CD4-positive, CD25-positive, alpha-beta regulatory T cell (primary cell): ENCODE measurements around the gene FGF8. TPM values are rescaled to one million over a fixed set of nuclear protein-coding genes. Genes with fewer than 3 reads are reported as not detected.

Experiments
- ATAC-seq, 2 donors: fragments of 150-1000 bp; cut with Tn5 transposase; one replicate each; pipeline ENCODE4 v1.10.0; 2021; ENCODE audit warnings: low read depth in 2 of 2, moderate number of reproducible peaks in 2 of 2, moderate library complexity in 1 of 2
- DNase-seq, 3 donors: peaks; one replicate each; pipeline versions ENCODE4 v3.0.0 to v3.0.0-alpha.2; 2012 to 2022; ENCODE audit warnings: mixed read lengths in 1 of 3
- H3K27ac ChIP-seq: one replicate; pipeline ENCODE4 v1.7.0; 2013; ENCODE audit warnings: mild to moderate bottlenecking, low read length; ENCODE audit not compliant: insufficient read depth, poor library complexity, severe bottlenecking
- H3K27me3 ChIP-seq: one replicate; pipeline ENCODE4 v1.7.0; 2013; ENCODE audit warnings: low read length; ENCODE audit not compliant: control insufficient read depth, insufficient read depth
- H3K36me3 ChIP-seq: one replicate; pipeline ENCODE4 v1.7.0; 2013; ENCODE audit warnings: mild to moderate bottlenecking, low read length, moderate library complexity; ENCODE audit not compliant: control insufficient read depth, insufficient read depth
- H3K4me1 ChIP-seq: 2 replicates; pipeline ENCODE4 v1.7.0; 2013; ENCODE audit warnings: mild to moderate bottlenecking, low read length; ENCODE audit not compliant: insufficient read depth, control insufficient read depth, poor library complexity, severe bottlenecking
- H3K4me3 ChIP-seq: one replicate; pipeline ENCODE4 v1.7.0; 2013; ENCODE audit warnings: low read depth, mild to moderate bottlenecking, low read length, moderate library complexity
- H3K9me3 ChIP-seq, 2 experiments: 1 replicate in 1 of 2; 2 replicates in 1 of 2; pipeline ENCODE4 v1.7.0; 2013; ENCODE audit warnings: low read length in 2 of 2, mild to moderate bottlenecking in 1 of 2, moderate library complexity in 1 of 2; ENCODE audit not compliant: control insufficient read depth in 2 of 2
- H3K27ac Mint-ChIP-seq, 3 donors: one replicate each; pipeline ENCODE4 v1.8.0; 2020 to 2022; ENCODE audit warnings: mild to moderate bottlenecking in 3 of 3, mixed read lengths in 3 of 3, moderate library complexity in 2 of 3
- H3K27me3 Mint-ChIP-seq: one replicate; pipeline ENCODE4 v1.8.0; 2022; ENCODE audit warnings: mild to moderate bottlenecking, mixed read lengths
- H3K36me3 Mint-ChIP-seq: one replicate; pipeline ENCODE4 v1.8.0; 2020; ENCODE audit warnings: mixed read lengths
- H3K4me1 Mint-ChIP-seq, 4 donors: one replicate each; pipeline ENCODE4 v1.8.0; 2020 to 2022; ENCODE audit warnings: mixed read lengths in 4 of 4, mild to moderate bottlenecking in 1 of 4
- H3K4me3 Mint-ChIP-seq, 4 donors: one replicate each; pipeline ENCODE4 v1.8.0; 2020 to 2022; ENCODE audit warnings: mild to moderate bottlenecking in 4 of 4, mixed read lengths in 4 of 4, moderate library complexity in 3 of 4
- H3K9me3 Mint-ChIP-seq, 7 donors: one replicate each; pipeline ENCODE4 v1.8.0; 2020 to 2022; ENCODE audit warnings: mixed read lengths in 7 of 7, mild to moderate bottlenecking in 3 of 7, moderate library complexity in 2 of 7
- polyA plus RNA-seq, 4 donors: library from polyadenylated mRNA; unstranded; fragments of 300-500 nt; fragmentation: Illumina TruSeq; gene quantifications; one replicate each; pipeline ENCODE4 v1.2.3, GENCODE V29; 2021
- total RNA-seq: library from RNA; stranded (reverse); gene quantifications from one replicate; pipeline ENCODE4 v1.2.3, GENCODE V29; 2022

Gene FGF8
- total and polyA plus RNA-seq, 5 donors from 2014 or later, result not detected

GRCh38 chr10:101777619-101778145, 1.8 kb upstream of the FGF8 start:
- H3K27me3 Mint-ChIP-seq, result peaks cover 58% of the 10 kb centered on the region
- H3K9me3 Mint-ChIP-seq, result no peaks in the 10 kb centered on the region
- Histone ChIP-seq H3K9me3 (no peaks in the 10 kb centered on the region), H3K27ac (no peak overlapping the region), H3K4me3 (no peak overlapping the region), H3K36me3 (no peaks in the 10 kb centered on the region), H3K4me1 (peaks cover 59% of the 10 kb centered on the region), H3K27me3 (peaks cover 14% of the 10 kb centered on the region)
- no peaks in the 10 kb centered on the region for H3K36me3 Mint-ChIP-seq
- peaks cover 0 to 66% (median 23%) of the 10 kb centered on the region in 4 donors for H3K4me1 Mint-ChIP-seq
- H3K27ac Mint-ChIP-seq, result no peak overlapping the region
- no peak for DNase-seq
- ATAC-seq, result no peak
- peak overlapping the region; percentile 16 to 64 (median 50) for H3K4me3 Mint-ChIP-seq

DNA sequence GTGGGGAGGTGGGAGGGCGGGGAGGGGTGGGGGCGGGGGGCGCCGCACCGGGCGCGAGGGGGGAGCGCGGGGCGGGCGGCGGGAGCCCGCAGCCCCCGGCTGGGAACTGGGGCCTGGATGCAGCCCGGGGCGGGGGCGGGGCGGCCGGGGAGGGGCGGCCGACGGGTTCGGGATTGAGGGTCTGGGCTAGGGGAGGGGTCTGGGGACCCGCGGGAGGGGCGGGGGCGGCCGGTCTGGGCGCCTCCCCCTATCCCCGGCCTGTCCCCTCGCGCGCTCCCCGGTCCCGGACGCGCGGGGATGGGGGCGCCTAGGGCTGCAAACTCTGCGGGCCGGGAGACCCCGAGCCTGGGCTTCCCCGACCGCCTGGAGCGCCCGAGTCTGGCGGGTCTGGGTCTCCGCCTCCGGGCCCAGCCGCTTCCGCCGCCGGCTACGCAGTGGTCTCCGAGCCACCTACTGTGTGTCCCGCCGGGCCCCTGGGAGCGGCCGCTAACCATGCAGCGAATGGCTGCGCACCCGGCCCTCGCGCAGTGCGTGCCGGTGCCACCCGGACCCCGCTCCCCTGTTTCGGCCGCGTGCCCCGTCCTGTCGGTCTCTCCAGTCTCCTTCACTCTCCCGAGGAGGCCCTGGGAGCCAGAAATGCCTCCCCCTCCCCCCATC, 375 bp upstream of the FGF8 start:
- H3K9me3 ChIP-seq, result no peaks in the 10 kb centered on the region
- H3K36me3 ChIP-seq, result no peaks in the 10 kb centered on the region
- H3K36me3 Mint-ChIP-seq, result no peaks in the 10 kb centered on the region
- ATAC-seq, result no peak
- no peak for DNase-seq
- H3K4me3 Mint-ChIP-seq, result peak overlapping the region in 1 of 4 donors; percentile 70
- peaks cover 0 to 54% (median 18%) of the 10 kb centered on the region in 4 donors for H3K4me1 Mint-ChIP-seq
- no peak overlapping the region for H3K27ac ChIP-seq
- H3K27me3 Mint-ChIP-seq, result peaks cover 69% of the 10 kb centered on the region
- no peaks in the 10 kb centered on the region for H3K9me3 Mint-ChIP-seq
- no peak overlapping the region for H3K4me3 ChIP-seq
- peaks cover 45% of the 10 kb centered on the region for H3K4me1 ChIP-seq
- H3K27ac Mint-ChIP-seq, result no peak overlapping the region
- peaks cover 21% of the 10 kb centered on the region for H3K27me3 ChIP-seq

DNA sequence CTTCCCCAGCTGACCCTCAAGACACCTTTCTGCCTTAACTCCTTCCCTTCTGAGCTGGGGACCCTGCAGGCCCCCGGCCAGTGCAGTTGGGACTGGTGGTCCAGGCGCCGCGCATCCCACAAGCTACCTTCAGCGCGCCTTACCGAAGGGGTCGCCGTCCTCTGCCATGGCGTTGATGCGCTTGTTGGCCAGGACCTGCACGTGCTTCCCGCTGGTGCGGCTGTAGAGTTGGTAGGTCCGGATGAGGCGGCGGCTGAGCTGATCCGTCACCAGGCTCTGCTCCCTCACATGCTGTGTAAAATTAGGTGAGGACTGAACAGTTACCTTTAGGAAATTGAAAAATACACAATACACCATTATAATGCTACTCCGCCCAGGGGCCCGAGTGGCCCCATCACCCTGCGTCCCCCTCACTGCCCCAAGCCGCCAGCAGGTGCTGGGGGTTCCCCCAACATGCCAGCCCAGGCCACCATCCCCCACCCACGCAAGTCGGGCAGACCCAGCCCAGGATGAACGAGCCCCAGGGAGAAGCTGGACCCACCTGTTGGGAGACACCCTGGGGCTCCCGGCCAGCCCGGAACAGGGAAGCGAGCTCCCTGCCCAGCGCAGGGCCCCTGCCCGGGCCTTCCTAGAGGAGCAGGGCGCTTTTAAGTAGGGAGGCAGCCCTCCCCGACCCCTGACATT, 1.2 kb downstream of the FGF8 start:
- Mint-ChIP-seq H3K27me3 (peaks cover 71% of the 10 kb centered on the region), H3K27ac (no peak overlapping the region), H3K4me3 (peak overlapping the region in 2 of 4 donors; percentile 47 to 66), H3K9me3 (no peaks in the 10 kb centered on the region), H3K36me3 (no peaks in the 10 kb centered on the region), H3K4me1 (peaks cover 0 to 41% (median 13%) of the 10 kb centered on the region in 4 donors)
- H3K4me3 ChIP-seq, result no peak overlapping the region
- H3K4me1 ChIP-seq, result peaks cover 30% of the 10 kb centered on the region
- H3K9me3 ChIP-seq, result no peaks in the 10 kb centered on the region
- H3K27me3 ChIP-seq, result peaks cover 21% of the 10 kb centered on the region
- no peaks in the 10 kb centered on the region for H3K36me3 ChIP-seq
- H3K27ac ChIP-seq, result no peak overlapping the region
- ATAC-seq, result no peak
- DNase-seq, result peak in 1 of 3 donors; percentile 28

DNA sequence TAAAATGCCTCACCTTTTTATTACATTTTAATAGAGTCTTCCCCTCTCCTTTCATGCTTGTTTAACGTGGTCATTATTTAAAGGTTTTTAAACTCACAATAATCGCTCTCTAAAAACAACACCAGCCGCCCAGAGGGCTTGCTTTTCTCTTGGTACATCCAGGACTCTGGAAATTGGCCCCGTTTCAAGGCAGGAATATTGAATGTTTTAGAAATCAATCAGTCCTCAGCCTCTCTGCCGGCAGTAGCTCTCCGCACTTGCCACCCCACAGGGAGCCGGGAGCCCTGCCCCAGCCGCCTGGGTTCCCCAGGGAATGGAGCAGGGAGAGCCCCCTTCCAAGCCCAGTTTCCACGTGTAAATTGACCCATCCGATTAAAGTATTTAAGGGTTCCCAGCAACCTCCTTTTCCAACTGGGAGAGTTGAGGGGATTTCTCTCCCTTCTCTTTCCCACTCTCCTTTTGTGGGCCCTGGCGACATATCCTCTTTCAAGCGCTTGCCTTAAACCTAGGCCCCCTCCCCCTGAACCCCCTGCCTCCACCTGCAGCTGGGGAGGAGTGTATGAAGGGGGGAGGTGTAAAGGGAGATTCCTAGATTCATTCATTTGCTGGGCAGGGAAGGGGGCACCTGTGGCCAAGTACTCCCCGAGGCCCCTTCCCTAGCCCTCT, 1.9 kb downstream of the FGF8 start:
- Histone ChIP-seq H3K4me3 (no peak overlapping the region), H3K27ac (no peak overlapping the region), H3K36me3 (no peaks in the 10 kb centered on the region), H3K4me1 (peaks cover 23% of the 10 kb centered on the region), H3K27me3 (peaks cover 21% of the 10 kb centered on the region), H3K9me3 (no peaks in the 10 kb centered on the region)
- ATAC-seq (no peak), DNase-seq (no peak)
- peaks cover 72% of the 10 kb centered on the region for H3K27me3 Mint-ChIP-seq
- H3K4me3 Mint-ChIP-seq, result peak overlapping the region in 2 of 4 donors; percentile 29 to 63
- H3K9me3 Mint-ChIP-seq, result no peaks in the 10 kb centered on the region
- H3K4me1 Mint-ChIP-seq, result peaks cover 0 to 34% (median 10%) of the 10 kb centered on the region in 4 donors
- H3K36me3 Mint-ChIP-seq, result no peaks in the 10 kb centered on the region
- no peak overlapping the region for H3K27ac Mint-ChIP-seq

DNA sequence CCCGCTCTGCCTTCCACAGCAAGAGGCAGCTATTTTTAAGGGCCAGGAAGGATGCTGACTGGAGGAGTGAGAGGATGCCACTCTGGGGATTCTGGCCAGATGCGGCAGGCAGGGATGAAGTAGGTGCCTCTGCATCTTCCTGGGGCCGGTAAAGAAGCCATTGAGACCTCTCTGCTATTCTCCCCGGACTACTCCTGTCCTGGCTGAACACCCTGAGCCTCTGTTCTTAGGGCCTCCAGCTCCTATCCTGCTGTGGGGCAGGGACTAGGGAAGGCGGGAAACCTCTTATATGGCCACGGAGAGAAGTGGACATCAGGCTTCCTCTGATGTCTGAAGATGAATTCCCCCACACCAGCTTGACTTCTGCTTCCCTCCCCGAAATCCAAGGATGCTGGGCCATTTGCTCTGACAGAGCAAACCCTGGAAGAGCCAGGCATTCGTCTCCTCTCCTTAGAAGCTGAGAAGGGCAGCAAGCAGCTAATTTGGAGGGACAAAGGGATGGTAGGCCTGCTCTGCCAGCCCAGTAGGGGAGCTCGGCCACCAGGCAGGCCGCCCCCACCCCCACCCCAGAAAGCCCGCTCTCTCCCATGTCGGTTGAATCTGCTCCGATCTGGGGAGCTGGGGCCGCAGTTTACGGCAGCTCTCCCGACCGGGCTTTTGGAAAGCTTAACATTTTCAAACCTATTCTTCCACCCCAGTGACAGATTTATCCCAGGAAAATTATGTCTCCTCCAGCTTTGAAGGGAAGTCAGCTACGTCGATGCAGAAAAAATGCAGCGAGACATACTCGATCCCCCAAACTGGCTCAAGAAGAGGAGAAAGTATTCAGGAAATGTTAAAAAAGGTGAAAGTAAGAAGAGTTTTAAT, 2.8 kb downstream of the FGF8 start:
- Mint-ChIP-seq H3K9me3 (no peaks in the 10 kb centered on the region), H3K4me3 (peak overlapping the region in 1 of 4 donors; percentile 29), H3K27me3 (peaks cover 70% of the 10 kb centered on the region), H3K4me1 (peaks cover 0 to 28% (median 6%) of the 10 kb centered on the region in 4 donors), H3K36me3 (no peaks in the 10 kb centered on the region), H3K27ac (no peak overlapping the region)
- no peak for ATAC-seq
- Histone ChIP-seq H3K27me3 (peaks cover 21% of the 10 kb centered on the region), H3K36me3 (no peaks in the 10 kb centered on the region), H3K9me3 (no peaks in the 10 kb centered on the region), H3K4me3 (no peak overlapping the region), H3K27ac (no peak overlapping the region), H3K4me1 (peaks cover 18% of the 10 kb centered on the region)
- DNase-seq, result no peak

- Histone ChIP-seq H3K36me3 (no peaks in the 10 kb centered on the region), H3K4me3 (no peak overlapping the region), H3K4me1 (peaks cover 18% of the 10 kb centered on the region), H3K27me3 (peaks cover 13% of the 10 kb centered on the region), H3K27ac (no peak overlapping the region), H3K9me3 (no peaks in the 10 kb centered on the region)
- Mint-ChIP-seq H3K27me3 (peaks cover 67% of the 10 kb centered on the region), H3K36me3 (no peaks in the 10 kb centered on the region), H3K9me3 (no peaks in the 10 kb centered on the region), H3K4me1 (peaks cover 0 to 25% (median 6%) of the 10 kb centered on the region in 4 donors), H3K4me3 (peak overlapping the region in 1 of 4 donors; percentile 32), H3K27ac (no peak overlapping the region)
- ATAC-seq (no peak), DNase-seq (no peak)
These were observed 3.7 kb downstream of the FGF8 start for GRCh38 chr10:101772017-101772894.
